Measurements from ENCODE around the gene PRSS57. TPM values are rescaled to one million over a fixed set of nuclear protein-coding genes. Genes with fewer than 3 reads are reported as not detected.

Gene PRSS57
- polyA plus RNA-seq, 3 donors = 0.16 to 1.4 (median 0.78) TPM

DNA sequence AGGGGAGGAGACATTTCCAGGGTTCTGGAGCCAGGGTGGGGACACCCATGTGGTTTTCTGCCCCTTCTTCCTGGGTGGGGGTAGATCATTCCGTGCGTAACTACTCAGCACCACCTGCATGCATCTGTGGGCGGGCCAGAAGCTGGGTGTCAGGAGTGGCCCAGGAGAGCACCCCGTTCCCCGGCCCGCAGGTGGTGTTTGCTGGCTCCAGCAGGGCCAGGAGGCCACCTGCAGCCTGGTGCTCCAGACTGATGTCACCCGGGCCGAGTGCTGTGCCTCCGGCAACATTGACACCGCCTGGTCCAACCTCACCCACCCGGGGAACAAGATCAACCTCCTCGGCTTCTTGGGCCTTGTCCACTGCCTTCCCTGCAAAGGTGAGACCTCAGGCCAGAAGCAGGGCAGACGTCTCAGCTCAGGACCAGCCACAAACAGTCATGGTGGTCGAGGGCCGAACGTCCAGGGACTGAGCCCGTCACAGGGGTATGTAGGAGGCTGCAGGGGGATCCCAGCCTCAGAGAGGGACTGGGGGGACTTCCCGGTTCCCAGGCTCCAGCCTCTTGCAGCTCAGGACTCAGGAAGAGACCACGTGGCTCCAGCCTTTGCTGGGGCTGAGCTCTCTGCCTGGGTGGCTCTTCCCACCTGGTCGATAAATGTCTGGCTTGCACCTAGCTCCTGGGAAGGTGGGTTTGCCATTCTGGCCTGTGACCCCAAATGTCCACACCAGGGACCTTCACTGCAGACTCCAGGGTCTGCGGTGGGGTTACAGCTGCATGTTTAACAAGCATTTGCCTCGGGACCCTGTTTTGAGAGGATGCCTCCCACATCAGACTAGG is 17.4 kb downstream of the PRSS57 start:
- Histone ChIP-seq H3K79me2 (ENCODE audit: insufficient read depth, low read length) (peaks cover 10% of the 10 kb centered on the region), H3K4me1 (ENCODE audit: control insufficient read depth in 1 of 2, insufficient read depth in 2 of 2, low read length in 2 of 2) (peaks cover 43 to 54% of the 10 kb centered on the region in 2 donors), H3K27me3 (ENCODE audit: control insufficient read depth in 2 of 2, insufficient read depth in 2 of 2, low read length in 2 of 2) (peaks cover 0 to 30% of the 10 kb centered on the region in 2 donors), H3K9me3 (replicated peaks in 1 of 2; ENCODE audit: control insufficient read depth in 1 of 2, insufficient read depth in 1 of 2, low read length in 2 of 2) (no peaks in the 10 kb centered on the region), H2AFZ (ENCODE audit: insufficient read depth, low read depth, low read length, poor library complexity, severe bottlenecking) (no peak overlapping the region), H3K27ac (ENCODE audit: low read depth in 1 of 2, low read length in 2 of 2) (no peak overlapping the region), H3K4me3 (replicated peaks in 1 of 3; ENCODE audit: low read depth in 2 of 3, low read length in 3 of 3) (no peak overlapping the region), H3K9ac (ENCODE audit: insufficient read depth, low read length, poor library complexity, severe bottlenecking) (no peak overlapping the region), H3K36me3 (replicated peaks in 1 of 2; ENCODE audit: control insufficient read depth in 1 of 2, insufficient read depth in 2 of 2, low read length in 2 of 2) (no peaks in the 10 kb centered on the region), H4K20me1 (ENCODE audit: insufficient read depth, low read length) (no peaks in the 10 kb centered on the region), H3K4me2 (replicated peaks; ENCODE audit: extremely low read depth, low read length, poor library complexity, severe bottlenecking) (peak overlapping the region; percentile 67)
- peaks cover 0 to 3% (median 2%) of the 10 kb centered on the region in 7 donors for H3K9me3 Mint-ChIP-seq
- H3K27me3 Mint-ChIP-seq (ENCODE audit: low read depth in 3 of 3) = peaks cover 14 to 46% (median 32%) of the 10 kb centered on the region in 3 donors
- H3K27ac Mint-ChIP-seq = no peak overlapping the region
- peaks cover 48% of the 10 kb centered on the region for H3K4me1 Mint-ChIP-seq
- intact Hi-C loops (cut with micrococcal nuclease) = no loop called here
- H3K36me3 Mint-ChIP-seq = peaks cover 3 to 4% of the 10 kb centered on the region in 2 donors
- DNase-seq = no peak
- WGBS (ENCODE audit: insufficient coverage) = 82% methylated on average over 17 of the region's 22 CpGs
- peak overlapping the region; percentile 16 to 57 for H3K4me3 Mint-ChIP-seq
- TF ChIP-seq, protein P1, sequence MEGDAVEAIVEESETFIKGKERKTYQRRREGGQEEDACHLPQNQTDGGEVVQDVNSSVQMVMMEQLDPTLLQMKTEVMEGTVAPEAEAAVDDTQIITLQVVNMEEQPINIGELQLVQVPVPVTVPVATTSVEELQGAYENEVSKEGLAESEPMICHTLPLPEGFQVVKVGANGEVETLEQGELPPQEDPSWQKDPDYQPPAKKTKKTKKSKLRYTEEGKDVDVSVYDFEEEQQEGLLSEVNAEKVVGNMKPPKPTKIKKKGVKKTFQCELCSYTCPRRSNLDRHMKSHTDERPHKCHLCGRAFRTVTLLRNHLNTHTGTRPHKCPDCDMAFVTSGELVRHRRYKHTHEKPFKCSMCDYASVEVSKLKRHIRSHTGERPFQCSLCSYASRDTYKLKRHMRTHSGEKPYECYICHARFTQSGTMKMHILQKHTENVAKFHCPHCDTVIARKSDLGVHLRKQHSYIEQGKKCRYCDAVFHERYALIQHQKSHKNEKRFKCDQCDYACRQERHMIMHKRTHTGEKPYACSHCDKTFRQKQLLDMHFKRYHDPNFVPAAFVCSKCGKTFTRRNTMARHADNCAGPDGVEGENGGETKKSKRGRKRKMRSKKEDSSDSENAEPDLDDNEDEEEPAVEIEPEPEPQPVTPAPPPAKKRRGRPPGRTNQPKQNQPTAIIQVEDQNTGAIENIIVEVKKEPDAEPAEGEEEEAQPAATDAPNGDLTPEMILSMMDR (IDR thresholded peaks at IDR 0.05) = no peak

DNA sequence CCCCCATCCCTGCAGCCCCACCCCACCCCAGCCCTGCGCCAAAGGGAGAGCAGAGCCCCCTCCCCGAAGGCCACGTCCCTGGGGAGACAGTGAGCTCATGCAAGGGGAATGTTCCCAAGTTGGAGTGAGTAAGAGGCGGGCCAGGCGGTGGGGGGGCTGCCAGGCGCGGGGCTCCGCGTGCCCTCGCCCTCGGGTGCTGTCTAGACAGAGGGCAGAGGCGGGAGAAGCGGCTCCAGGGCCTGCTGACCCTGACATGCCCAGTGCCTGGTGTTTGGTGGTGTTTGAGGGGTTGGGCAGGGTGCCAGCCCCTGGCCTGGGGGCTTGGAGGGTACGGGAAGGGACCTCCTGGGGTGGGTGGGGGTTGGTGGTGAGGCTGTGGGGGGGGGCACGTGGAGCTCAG is 18.1 kb downstream of the PRSS57 start:
- H3K4me2 ChIP-seq (replicated peaks; ENCODE audit: extremely low read depth, low read length, poor library complexity, severe bottlenecking) = peak overlapping the region; percentile 67
- no peaks in the 10 kb centered on the region for H3K36me3 ChIP-seq (replicated peaks in 1 of 2; ENCODE audit: control insufficient read depth in 1 of 2, insufficient read depth in 2 of 2, low read length in 2 of 2)
- H3K27me3 ChIP-seq (ENCODE audit: control insufficient read depth in 2 of 2, insufficient read depth in 2 of 2, low read length in 2 of 2) = peaks cover 0 to 30% of the 10 kb centered on the region in 2 donors
- Mint-ChIP-seq H3K9me3 (peaks cover 0 to 3% (median 2%) of the 10 kb centered on the region in 7 donors), H3K27me3 (ENCODE audit: low read depth in 3 of 3) (peaks cover 14 to 46% (median 32%) of the 10 kb centered on the region in 3 donors), H3K4me1 (peaks cover 54% of the 10 kb centered on the region), H3K4me3 (no peak overlapping the region), H3K36me3 (peaks cover 3 to 4% of the 10 kb centered on the region in 2 donors), H3K27ac (no peak overlapping the region)
- H3K79me2 ChIP-seq (ENCODE audit: insufficient read depth, low read length) = peaks cover 10% of the 10 kb centered on the region
- H4K20me1 ChIP-seq (ENCODE audit: insufficient read depth, low read length) = no peaks in the 10 kb centered on the region
- 37% methylated on average over 10 of the region's 15 CpGs for WGBS (ENCODE audit: insufficient coverage)
- no peaks in the 10 kb centered on the region for H3K9me3 ChIP-seq (replicated peaks in 1 of 2; ENCODE audit: control insufficient read depth in 1 of 2, insufficient read depth in 1 of 2, low read length in 2 of 2)
- no peak overlapping the region for H2AFZ ChIP-seq (ENCODE audit: insufficient read depth, low read depth, low read length, poor library complexity, severe bottlenecking)
- DNase-seq = no peak
- TF ChIP-seq, protein P1 (IDR thresholded peaks at IDR 0.05) = no peak
- H3K9ac ChIP-seq (ENCODE audit: insufficient read depth, low read length, poor library complexity, severe bottlenecking) = no peak overlapping the region
- H3K4me1 ChIP-seq (ENCODE audit: control insufficient read depth in 1 of 2, insufficient read depth in 2 of 2, low read length in 2 of 2) = peaks cover 49 to 60% of the 10 kb centered on the region in 2 donors
- intact Hi-C loops (cut with micrococcal nuclease) = no loop called here
- no peak overlapping the region for H3K4me3 ChIP-seq (replicated peaks in 1 of 3; ENCODE audit: low read depth in 2 of 3, low read length in 3 of 3)
- no peak overlapping the region for H3K27ac ChIP-seq (ENCODE audit: low read depth in 1 of 2, low read length in 2 of 2)

All from CD14-positive monocyte (primary cell).